Colonic mucosa (tissue), 4 donors: ENCODE measurements around the gene RNASE3. TPM values are rescaled to one million over a fixed set of nuclear protein-coding genes. Genes with fewer than 3 reads are reported as not detected.
"Not testable (repeated sequence)": the region's sequence is repeated elsewhere in the genome, so short reads cannot be mapped to it uniquely, and the experiment has no call there.

Source experiments
- DNase-seq: peaks from one replicate; pipeline ENCODE4 v3.0.0-alpha.2; 2020
- H3K27ac ChIP-seq: fragments of 200-600 bp; one replicate; pipeline ENCODE4 v1.8.0; 2021
- H3K27me3 ChIP-seq: fragments of 200-600 bp; one replicate; pipeline ENCODE4 v1.8.0; 2021
- H3K36me3 ChIP-seq: fragments of 200-600 bp; one replicate; pipeline ENCODE4 v1.8.0; 2021
- H3K4me1 ChIP-seq: fragments of 200-600 bp; one replicate; pipeline ENCODE4 v1.8.0; 2021; ENCODE audit warnings: mild to moderate bottlenecking
- H3K4me3 ChIP-seq: fragments of 200-600 bp; one replicate; pipeline ENCODE4 v1.8.0; 2021
- H3K9ac ChIP-seq, 2 donors: one replicate each; pipeline ENCODE4 v1.7.0; 2013; ENCODE audit warnings: control low read depth in 2 of 2, low read depth in 2 of 2, low read length in 2 of 2
- H3K9me3 ChIP-seq: fragments of 200-600 bp; one replicate; pipeline ENCODE4 v1.8.0; 2021
- CTCF ChIP-seq: fragments of 200-600 bp; IDR thresholded peaks from one replicate; pipeline ENCODE4 v1.8.0; 2022; ENCODE audit warnings: antibody characterized with exemption, mild to moderate bottlenecking
- intact Hi-C: fragments of 100-400 bp; cut with DNase I; formaldehyde crosslinking; loops from one replicate; pipeline ENCODE4 v1.14.1; 2022
- total RNA-seq, 2 donors: library from RNA; stranded (reverse); fragmentation: NEBNext Ultra II Directional in 1 of 2; extraction: Animal tissue kit (Norgen Biotek cat#: 25700) in 1 of 2; gene quantifications; one replicate each; pipeline ENCODE4 v1.2.1, GENCODE V29; 2021
- donor health status: healthy.
- donor health status: DM: no; HTN: no; CAD: no.
- donor health status: DM: no; HTN: no; CAD: no.

Gene RNASE3
- total RNA-seq, 2 donors from 2014 or later = not detected

- no peaks in the 10 kb centered on the region for H3K4me1 ChIP-seq
- H3K27me3 ChIP-seq = no peaks in the 10 kb centered on the region
- no peak overlapping the region for H3K27ac ChIP-seq
- H3K9me3 ChIP-seq = no peaks in the 10 kb centered on the region
- H3K9ac ChIP-seq = no peak overlapping the region
- no peak for DNase-seq
- intact Hi-C loops = no loop called here
- no peak for TF ChIP-seq CTCF
- no peak overlapping the region for H3K4me3 ChIP-seq
- H3K36me3 ChIP-seq = no peaks in the 10 kb centered on the region
These were observed 13.3 kb downstream of the RNASE3 start for GRCh38 chr14:20904393-20905029.

GRCh38 chr14:20905676-20906075 lies 14.5 kb downstream of the RNASE3 start:
- Histone ChIP-seq H3K9me3 (no peaks in the 10 kb centered on the region), H3K36me3 (no peaks in the 10 kb centered on the region), H3K27ac (no peak overlapping the region), H3K4me3 (no peak overlapping the region), H3K4me1 (no peaks in the 10 kb centered on the region), H3K9ac (no peak overlapping the region), H3K27me3 (no peaks in the 10 kb centered on the region)
- DNase-seq = no peak
- no peak for TF ChIP-seq CTCF
- intact Hi-C loops = no loop called here

- no peak for DNase-seq
- H3K9ac ChIP-seq = no peak overlapping the region
- H3K27me3 ChIP-seq = no peaks in the 10 kb centered on the region
- H3K4me1 ChIP-seq = no peaks in the 10 kb centered on the region
- H3K36me3 ChIP-seq = no peaks in the 10 kb centered on the region
- intact Hi-C loops = no loop called here
- no peak for TF ChIP-seq CTCF
- no peak overlapping the region for H3K4me3 ChIP-seq
- no peaks in the 10 kb centered on the region for H3K9me3 ChIP-seq
- H3K27ac ChIP-seq = no peak overlapping the region
These were observed 16.0 kb downstream of the RNASE3 start for GRCh38 chr14:20907214-20907613.

- H3K36me3 ChIP-seq, intact Hi-C loops, H3K27ac ChIP-seq, H3K4me1 ChIP-seq, H3K9me3 ChIP-seq, DNase-seq, H3K27me3 ChIP-seq, H3K4me3 ChIP-seq, H3K9ac ChIP-seq: not testable (repeated sequence)
These were observed 19.6 kb downstream of the RNASE3 start for GRCh38 chr14:20910822-20911221.

GRCh38 chr14:20919038-20919756 lies 28.0 kb downstream of the RNASE3 start:
- H3K9ac ChIP-seq, H3K9me3 ChIP-seq, H3K36me3 ChIP-seq, intact Hi-C loops, H3K4me1 ChIP-seq, H3K27me3 ChIP-seq, H3K27ac ChIP-seq, H3K4me3 ChIP-seq, DNase-seq: not testable (repeated sequence)

- H3K9ac ChIP-seq, H3K4me3 ChIP-seq, H3K27me3 ChIP-seq, H3K27ac ChIP-seq, H3K4me1 ChIP-seq, H3K36me3 ChIP-seq, DNase-seq, H3K9me3 ChIP-seq, intact Hi-C loops: not testable (repeated sequence)
These were observed 32.6 kb downstream of the RNASE3 start for GRCh38 chr14:20923766-20924297.
